ENCODE data around the gene COG5. TPM values are rescaled to one million over a fixed set of nuclear protein-coding genes. Genes with fewer than 3 reads are reported as not detected.

The COG5 gene
- total and polyA plus RNA-seq, 9 of the 15 experiments (the other 6 are each of a cell fraction or from before 2014, with no cell fraction given) = 15.3 to 75.1 (median 56.4) TPM

DNA sequence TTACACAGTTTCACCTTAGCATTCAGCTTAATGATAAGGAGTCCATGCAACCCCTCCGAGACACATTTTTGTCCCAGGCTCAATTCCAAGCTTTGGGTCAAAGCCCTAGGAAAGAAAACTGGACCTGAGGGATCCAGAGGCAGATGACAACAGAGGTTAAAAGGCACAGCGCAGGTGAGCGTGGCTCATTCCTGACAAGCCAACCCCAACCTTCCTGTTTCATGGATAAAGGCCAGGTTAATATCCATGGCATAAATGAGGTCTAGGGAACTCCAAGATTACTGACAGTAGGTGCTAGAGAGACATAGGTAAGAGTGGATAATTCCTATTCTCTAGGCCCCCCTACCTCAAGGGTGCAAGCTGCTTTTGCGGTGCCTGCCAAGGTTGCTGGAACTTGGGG, 180.5 kb downstream of the COG5 start:
- intact Hi-C loops (cut with micrococcal nuclease) = loop anchor here (5.0 kb wide), 2 partner anchors 119 to 176 kb away; no protein-coding TSS in a partner anchor
- Histone ChIP-seq H3K79me2 (ENCODE audit: control insufficient read depth, insufficient read depth, low read length) (no peaks in the 10 kb centered on the region), H3K9me1 (ENCODE audit: control insufficient read depth, insufficient read depth, low read length) (no peaks in the 10 kb centered on the region), H3K4me1 (replicated peaks in 1 of 2; ENCODE audit: control insufficient read depth in 2 of 2, insufficient read depth in 2 of 2, low read length in 2 of 2) (peaks cover 5 to 17% of the 10 kb centered on the region in 2 experiments), H3K4me2 (ENCODE audit: insufficient read depth, low read length) (no peak overlapping the region), H3K36me3 (ENCODE audit: control insufficient read depth, insufficient read depth, low read length) (no peaks in the 10 kb centered on the region), H4K20me1 (replicated peaks; ENCODE audit: control insufficient read depth, insufficient read depth, low read length) (no peaks in the 10 kb centered on the region), H3K27me3 (ENCODE audit: control insufficient read depth in 2 of 2, insufficient read depth in 2 of 2, low read length in 2 of 2) (no peaks in the 10 kb centered on the region), H3K9ac (ENCODE audit: insufficient read depth in 1 of 2, low read depth in 2 of 2, low read length in 2 of 2) (no peak overlapping the region), H2AFZ (ENCODE audit: low read depth, low read length) (no peak overlapping the region), H3K27ac (ENCODE audit: extremely low read depth, low read depth, low read length) (no peak overlapping the region), H3K9me3 (replicated peaks; ENCODE audit: control insufficient read depth, insufficient read depth, low read depth, low read length) (no peaks in the 10 kb centered on the region), H3K4me3 (no peak overlapping the region)
- FAIRE-seq = no peak
- ATAC-seq = no peak
- ChIA-PET POLR2A (interaction anchor here (0.7 to 1.7 kb wide), 4 partner anchors 9 to 78 kb away, joined by 4 to 6 read pairs (median 5); no protein-coding TSS in a partner anchor), CTCF (ENCODE audit: low intra/inter-chr PET ratio) (no interaction called here)
- in situ Hi-C loops (cut with MboI) = no loop called here
- TF ChIP-seq PRMT5 (CRISPR knock-in tag; IDR thresholded peaks at IDR 0.05) (0 out of 2 replicates have a peak, but pooled peaks have one; percentile 56), CBX5 (IDR thresholded peaks at IDR 0.05; ENCODE audit: borderline replicate concordance, low read depth) (0 out of 2 replicates have a peak, but pooled peaks have one; percentile 33), CREB1 (IDR thresholded peaks at IDR 0.05) (no peak), CREB1 (CRISPR knock-in tag; IDR thresholded peaks at IDR 0.05) (no peak)
- no TSS peak for BruUV-seq (replicated peaks)
- 92% methylated on average over 4 of the region's 4 CpGs for WGBS (ENCODE audit: insufficient coverage, low coverage, missing lambda C conversion rate)
- DNase-seq (ENCODE audit: extremely low read depth in 1 of 4, low spot score in 3 of 4) = no peak

DNA sequence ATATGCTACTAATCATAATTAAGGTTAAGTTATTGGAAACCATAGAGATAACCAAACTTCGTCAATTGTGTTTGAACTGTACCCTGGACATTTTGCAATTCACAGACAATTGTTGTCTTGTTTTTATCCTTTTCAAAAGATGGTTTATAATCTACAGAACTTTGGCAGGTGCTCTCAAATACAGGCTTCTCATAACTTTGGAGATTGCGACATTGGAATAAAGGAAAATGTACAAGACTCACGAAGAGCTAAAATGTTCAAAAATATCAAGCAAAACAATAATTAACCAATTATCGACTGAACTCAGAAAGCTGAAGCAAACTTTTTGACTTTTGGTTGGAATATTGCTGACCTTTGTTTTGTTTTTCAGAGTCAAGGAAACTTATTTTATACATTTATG, 182.3 kb downstream of the COG5 start:
- Histone ChIP-seq H3K9me1 (ENCODE audit: control insufficient read depth, insufficient read depth, low read length) (no peaks in the 10 kb centered on the region), H2AFZ (ENCODE audit: low read depth, low read length) (no peak overlapping the region), H3K9ac (ENCODE audit: insufficient read depth in 1 of 2, low read depth in 2 of 2, low read length in 2 of 2) (no peak overlapping the region), H3K4me1 (replicated peaks in 1 of 2; ENCODE audit: control insufficient read depth in 2 of 2, insufficient read depth in 2 of 2, low read length in 2 of 2) (peaks cover 0 to under 1% of the 10 kb centered on the region in 2 experiments; a peak in 2 of 5 replicates), H3K4me2 (ENCODE audit: insufficient read depth, low read length) (no peak overlapping the region), H3K27ac (ENCODE audit: extremely low read depth, low read depth, low read length) (no peak overlapping the region), H3K79me2 (ENCODE audit: control insufficient read depth, insufficient read depth, low read length) (no peaks in the 10 kb centered on the region), H3K9me3 (replicated peaks; ENCODE audit: control insufficient read depth, insufficient read depth, low read depth, low read length) (no peaks in the 10 kb centered on the region), H3K27me3 (ENCODE audit: control insufficient read depth in 2 of 2, insufficient read depth in 2 of 2, low read length in 2 of 2) (no peaks in the 10 kb centered on the region), H4K20me1 (replicated peaks; ENCODE audit: control insufficient read depth, insufficient read depth, low read length) (no peaks in the 10 kb centered on the region), H3K36me3 (ENCODE audit: control insufficient read depth, insufficient read depth, low read length) (no peaks in the 10 kb centered on the region), H3K4me3 (no peak overlapping the region)
- 86% methylated on average over 4 of the region's 4 CpGs for WGBS (ENCODE audit: insufficient coverage, low coverage, missing lambda C conversion rate)
- in situ Hi-C loops (cut with MboI) (no loop called here), intact Hi-C loops (cut with micrococcal nuclease) (loop anchor here (5.0 kb wide), 2 partner anchors 121 to 174 kb away; no protein-coding TSS in a partner anchor)
- TF ChIP-seq CEBPB (tag; IDR thresholded peaks at IDR 0.05) (peak; percentile 81), KLF13 (tag; IDR thresholded peaks at IDR 0.05; ENCODE audit: borderline replicate concordance, low read depth) (no peak), CEBPG (CRISPR knock-in tag; IDR thresholded peaks at IDR 0.05) (no peak), CEBPG (tag; conservative IDR thresholded peaks at IDR 0.05 in 1 of 2, IDR thresholded peaks at IDR 0.05 in 1 of 2) (peak in 1 of 2 experiments; percentile 67; a peak in 2 of 4 replicates), RBM15 (IDR thresholded peaks at IDR 0.05; ENCODE audit: insufficient read depth, low read length) (no peak), RB1 (IDR thresholded peaks at IDR 0.05; ENCODE audit: low read depth) (no peak), ZNF316 (IDR thresholded peaks at IDR 0.05) (0 out of 2 replicates have a peak, but pooled peaks have one; percentile 24)
- ChIA-PET POLR2A (interaction anchor here (1.2 to 1.7 kb wide), 2 partner anchors 11 to 201 kb away, joined by 3 to 6 read pairs; no protein-coding TSS in a partner anchor), CTCF (ENCODE audit: low intra/inter-chr PET ratio) (no interaction called here)
- no TSS peak for BruUV-seq (replicated peaks)
- DNase-seq (ENCODE audit: extremely low read depth in 1 of 4, low spot score in 3 of 4) (no peak), ATAC-seq (no peak), FAIRE-seq (no peak)
